Pericardium fibroblast (primary cell): ENCODE results near the gene SUCLG1. TPM values are rescaled to one million over a fixed set of nuclear protein-coding genes. Genes with fewer than 3 reads are reported as not detected.

Source experiments
- total RNA-seq: library from RNA; depleted of rRNA; stranded (reverse); fragments of >200 nt; gene quantifications from 2 replicates; pipeline ENCODE4 v1.2.3, GENCODE V29; 2015

Gene SUCLG1
- total RNA-seq, result 51.6 and 65.5 TPM in 2 replicates

GRCh38 chr2:84459018-84459943 lies at the start of gene SUCLG1:
SUCLG1 (minus strand) TSS chr2:84459280; CDS start chr2:84459269, 11 bp downstream.

Other genes with a start within 250 kb of the SUCLG1 start
- gene DNAH6, start 57.2 kb upstream of the SUCLG1 start, total RNA-seq, result under 0.01 TPM in 1 of 2 replicates, not detected in the other